Activated naive CD4-positive, alpha-beta T cell treated with anti-CD3 and anti-CD28 coated beads, Interleukin-2, amount 50 U/mL, for 16 hours (primary cell): Measurements from ENCODE around the gene PRDM5.
"Not testable (repeated sequence)": the region's sequence is repeated elsewhere in the genome, so short reads cannot be mapped to it uniquely, and the experiment has no call there.

ENCODE experiments used
- DNase-seq: peaks from one replicate; pipeline ENCODE4 v3.0.0-alpha.2; 2020

Gene PRDM5

DNA sequence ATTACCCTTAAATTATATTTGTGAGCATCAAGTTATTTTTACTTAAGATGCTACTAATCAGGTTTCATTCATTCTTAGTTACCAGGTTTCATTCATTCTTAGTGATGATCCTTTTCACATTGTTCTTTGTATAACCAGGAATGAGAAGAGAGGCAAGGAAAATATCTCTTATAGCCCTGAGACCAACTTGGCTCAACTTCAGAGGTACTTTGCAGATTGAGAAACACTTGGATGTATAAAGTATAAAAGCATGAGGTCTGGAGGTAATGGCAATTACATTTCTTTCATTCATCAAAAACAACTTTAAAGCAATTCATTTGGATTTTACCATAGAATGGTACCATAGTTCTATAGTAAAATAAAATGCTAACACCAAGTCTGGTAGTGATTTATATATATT, 231.0 kb downstream of the PRDM5 start:
- DNase-seq = no peak

- no peak for DNase-seq
Observed at GRCh38 chr4:120691106-120691505, 231.4 kb downstream of the PRDM5 start.

GRCh38 chr4:120688791-120689190, 233.7 kb downstream of the PRDM5 start:
- DNase-seq = no peak

DNA sequence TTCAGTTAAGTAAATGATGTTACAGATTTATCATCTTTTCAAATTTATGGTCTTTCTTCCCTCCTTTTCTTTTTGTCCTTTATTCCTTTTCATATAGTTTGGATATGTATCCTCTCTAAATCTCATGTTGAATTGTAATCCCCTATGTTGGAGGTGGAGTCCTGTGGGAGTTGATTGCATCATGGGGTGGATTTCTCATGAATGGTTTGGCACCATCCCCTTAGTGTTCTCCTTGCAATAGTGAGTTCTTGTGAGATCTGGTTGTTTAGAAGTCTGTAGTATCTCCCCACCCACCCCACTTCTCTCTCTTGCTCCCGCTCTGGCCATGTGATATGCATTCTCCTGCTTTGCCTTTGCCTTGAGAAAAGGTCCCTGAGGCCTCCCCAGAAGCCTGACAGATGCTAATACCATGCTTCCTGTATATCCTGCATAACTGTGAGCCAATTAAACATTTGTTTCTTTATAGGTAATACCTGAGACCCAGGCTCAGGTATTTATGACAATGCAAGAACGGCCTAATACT, 236.7 kb downstream of the PRDM5 start:
- DNase-seq = no peak

DNA sequence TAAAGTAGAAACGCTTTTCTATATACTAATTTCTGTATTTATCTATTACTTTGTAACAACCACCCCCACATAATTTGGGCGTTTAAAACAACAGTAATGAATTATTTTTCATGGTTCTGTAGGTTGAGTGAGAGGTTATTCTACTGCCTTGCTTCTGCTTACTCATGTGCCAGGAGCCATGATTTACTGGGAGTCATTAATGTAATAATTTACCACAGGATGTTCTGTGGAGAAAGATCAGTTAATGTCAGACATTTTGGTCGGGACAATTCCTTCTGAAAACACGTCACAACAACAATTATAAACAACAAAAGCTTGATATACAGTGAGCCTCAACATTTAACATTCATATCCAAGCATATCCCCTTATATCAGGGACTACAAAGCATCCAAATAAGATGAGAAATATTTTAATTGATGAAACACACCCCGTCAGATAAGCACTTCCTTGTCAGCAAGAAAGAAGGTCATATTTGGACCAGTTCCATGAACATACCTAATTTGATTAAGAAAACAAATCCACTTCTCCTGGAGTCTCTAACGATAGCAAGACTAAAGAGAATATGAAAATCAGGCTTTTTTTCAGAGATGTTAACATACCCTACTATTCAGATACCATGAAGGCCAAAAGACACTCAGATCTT, 238.5 kb downstream of the PRDM5 start:
- no peak for DNase-seq

- DNase-seq = no peak
Observed at GRCh38 chr4:120682981-120683380, 239.5 kb downstream of the PRDM5 start.

DNA sequence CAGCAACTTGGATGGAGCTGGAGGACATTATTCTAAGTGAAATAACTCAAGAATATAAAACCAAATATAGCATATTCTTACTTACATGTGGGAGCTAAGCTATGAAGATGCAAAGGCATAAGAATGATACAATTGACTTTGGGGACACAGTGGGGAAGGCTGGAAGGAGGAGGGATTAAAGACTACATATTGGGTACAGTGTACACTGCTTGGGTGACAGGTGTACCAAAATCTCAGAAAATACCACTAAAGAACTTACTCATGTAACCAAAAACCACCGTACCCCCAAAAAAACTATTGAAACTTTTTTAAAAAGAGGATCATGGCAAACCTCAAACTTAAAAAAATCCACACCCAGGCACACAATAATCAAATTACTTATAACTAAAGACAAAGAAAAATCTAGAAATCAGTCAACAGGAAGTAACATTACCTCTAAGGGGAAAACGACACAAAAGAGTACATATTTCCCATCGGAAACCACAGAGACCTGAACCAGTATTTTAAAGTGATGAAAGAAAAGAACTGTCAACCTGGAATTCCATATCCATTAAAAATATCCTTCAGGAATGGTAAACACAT, 241.8 kb downstream of the PRDM5 start:
- DNase-seq = no peak

GRCh38 chr4:120673696-120674095, 248.8 kb downstream of the PRDM5 start:
- no peak for DNase-seq

- no peak for DNase-seq
Observed at GRCh38 chr4:120672558-120673147, 249.9 kb downstream of the PRDM5 start.

GRCh38 chr4:120672076-120672475, 250.4 kb downstream of the PRDM5 start:
- no peak for DNase-seq

GRCh38 chr4:120671538-120671937, 251.0 kb downstream of the PRDM5 start:
- DNase-seq = no peak

DNA sequence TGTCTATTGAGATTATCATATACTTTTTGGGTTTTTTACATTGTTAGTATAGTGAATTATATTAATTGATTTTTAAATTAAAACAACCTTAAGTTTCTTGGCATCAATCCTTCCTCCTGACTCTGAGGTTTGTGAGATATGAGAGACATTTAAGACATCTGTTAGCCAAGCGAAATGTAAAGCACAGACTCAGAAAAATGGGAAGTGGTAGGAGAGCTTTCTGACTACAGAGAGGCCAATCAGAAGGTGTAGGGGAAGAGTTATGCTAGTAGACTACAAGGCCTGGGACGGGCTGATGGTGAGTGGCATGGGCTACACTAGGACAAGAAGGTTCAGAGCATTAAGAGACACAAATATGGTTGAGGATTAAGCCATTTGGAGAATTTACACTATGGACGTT, 255.4 kb downstream of the PRDM5 start:
- DNase-seq = no peak

- no peak for DNase-seq
Observed at GRCh38 chr4:120664851-120665250, 257.7 kb downstream of the PRDM5 start.

- no peak for DNase-seq
Observed at GRCh38 chr4:120659616-120660170, 262.8 kb downstream of the PRDM5 start.

DNA sequence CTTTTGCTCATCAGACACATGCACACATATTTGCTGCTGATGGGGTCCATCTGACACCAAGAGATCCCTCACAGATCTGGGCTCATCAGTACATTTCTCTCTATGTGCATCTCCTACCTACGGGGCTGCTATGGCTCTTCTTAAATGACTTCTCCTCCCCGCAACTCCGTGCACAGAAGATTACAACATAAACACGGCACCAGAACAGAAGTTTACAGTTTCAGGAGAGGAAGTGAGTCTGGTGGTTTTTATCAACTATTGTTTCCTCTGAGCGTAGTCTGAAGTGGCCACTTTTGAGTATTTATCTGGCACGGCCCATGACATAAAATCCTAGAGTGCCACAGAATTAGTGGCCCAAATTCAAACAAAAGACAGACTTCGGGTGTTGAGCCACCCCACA, 263.8 kb downstream of the PRDM5 start:
- DNase-seq = no peak

- DNase-seq = no peak
Observed at GRCh38 chr4:120653804-120654573, 268.5 kb downstream of the PRDM5 start.

DNA sequence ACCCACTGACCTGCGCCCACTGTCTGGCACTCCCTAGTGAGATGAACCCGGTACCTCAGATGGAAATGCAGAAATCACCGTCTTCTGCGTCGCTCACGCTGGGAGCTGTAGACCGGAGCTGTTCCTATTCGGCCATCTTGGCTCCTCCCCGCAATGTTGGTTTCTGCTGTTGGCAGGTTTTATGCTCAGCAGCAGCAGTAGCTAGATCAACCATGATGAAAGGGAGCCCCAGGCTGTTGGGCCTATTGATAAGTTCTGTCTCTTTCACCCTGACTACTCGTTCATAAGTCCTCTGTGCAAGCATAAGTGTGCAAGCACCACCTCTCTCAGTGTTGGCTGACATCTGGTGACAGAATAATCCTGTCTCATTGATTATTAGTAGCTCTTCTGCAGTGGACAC, 274.2 kb downstream of the PRDM5 start:
- DNase-seq = not testable (repeated sequence)
